HEK293 (cell line): ENCODE measurements around the gene BMERB1.

Experiments
- CTCF ChIA-PET: fragments of 350-600 bp; formaldehyde crosslinking; extraction: SDS; loops from one replicate; lab custom pipeline; 2021; ENCODE audit warnings: antibody characterized with exemption; lab: Yijun Ruan, JAX
- POLR2A ChIA-PET: fragments of 300-600 bp; formaldehyde crosslinking; extraction: SDS; loops from one replicate; lab custom pipeline; 2020; ENCODE audit warnings: antibody characterized with exemption, inconsistent platforms; lab: Yijun Ruan, JAX
- H3K27ac ChIP-seq: fragments of 200-500 bp; sonication (Bioruptor generic); 2 replicates; pipeline ENCODE4 v1.5.1; 2014; ENCODE audit warnings: low read depth, low read length, control low read depth, inconsistent platforms; ENCODE audit errors: extremely low read depth
- H3K36me3 ChIP-seq, 2 experiments: fragments of 200-500 bp in 1 of 2; sonication (Bioruptor generic) in 1 of 2; 1 replicate in 1 of 2; 2 replicates in 1 of 2; pipeline ENCODE4 v1.5.1; 2014 to 2017; ENCODE audit warnings: inconsistent platforms in 2 of 2, low read length in 2 of 2; ENCODE audit not compliant: control insufficient read depth in 2 of 2, insufficient read depth in 1 of 2
- H3K4me1 ChIP-seq: fragments of 200-500 bp; sonication (Bioruptor generic); 2 replicates; pipeline ENCODE4 v1.5.1; 2014; ENCODE audit warnings: mild to moderate bottlenecking, low read length, inconsistent platforms; ENCODE audit not compliant: control insufficient read depth, insufficient read depth
- H3K4me3 ChIP-seq: 2 replicates; pipeline ENCODE4 v1.5.1; 2011; ENCODE audit warnings: low read depth, mild to moderate bottlenecking, control low read depth, low read length, moderate library complexity
- H3K9me3 ChIP-seq: fragments of 200-500 bp; sonication (Bioruptor generic); 2 replicates; pipeline ENCODE4 v1.5.1; 2014; ENCODE audit warnings: low read depth, low read length, inconsistent platforms; ENCODE audit not compliant: control insufficient read depth, insufficient read depth
- SETDB1 ChIP-seq: IDR thresholded peaks from one replicate; pipeline ENCODE4 v1.6.1; 2017; ENCODE audit warnings: mild to moderate bottlenecking, low read length, moderate library complexity, mixed read lengths; ENCODE audit not compliant: insufficient read length
- ZBTB10 ChIP-seq: fragments of 450-650 bp; formaldehyde crosslinking; IDR thresholded peaks from 2 replicates; pipeline ENCODE4 v1.5.1; 2016; ENCODE audit warnings: missing biosample characterization, missing genetic modification characterization
- ZFP37 ChIP-seq: fragments of 450-650 bp; formaldehyde crosslinking; IDR thresholded peaks from 2 replicates; pipeline ENCODE4 v1.5.1; 2016; ENCODE audit warnings: missing biosample characterization, missing genetic modification characterization
- ZFP41 ChIP-seq: fragments of 450-650 bp; formaldehyde crosslinking; IDR thresholded peaks from 2 replicates; pipeline ENCODE4 v1.5.1; 2016; ENCODE audit warnings: missing biosample characterization, missing genetic modification characterization, borderline replicate concordance
- ZNF138 ChIP-seq: fragments of 450-650 bp; formaldehyde crosslinking; IDR thresholded peaks from 2 replicates; pipeline ENCODE4 v1.5.1; 2016; ENCODE audit warnings: missing biosample characterization, missing genetic modification characterization, borderline replicate concordance
- ZNF174 ChIP-seq: fragments of 450-650 bp; formaldehyde crosslinking; IDR thresholded peaks from 2 replicates; pipeline ENCODE4 v1.5.0; 2017; ENCODE audit warnings: missing biosample characterization, mild to moderate bottlenecking, missing genetic modification characterization
- ZNF18 ChIP-seq: fragments of 450-650 bp; formaldehyde crosslinking; IDR thresholded peaks from 2 replicates; pipeline ENCODE4 v1.5.1; 2016; ENCODE audit warnings: missing biosample characterization, missing genetic modification characterization
- ZNF274 ChIP-seq, 2 experiments: fragments of 200-500 bp in 1 of 2; fragments of 450-650 bp in 1 of 2; sonication (Bioruptor generic) in 1 of 2; formaldehyde crosslinking in 1 of 2; IDR thresholded peaks; 2 replicates each; pipeline versions ENCODE4 v1.5.1 to v1.6.1; 2014 to 2016; ENCODE audit warnings: borderline replicate concordance in 1 of 2, inconsistent platforms in 1 of 2, low read length in 1 of 2, missing biosample characterization in 1 of 2, missing genetic modification characterization in 1 of 2
- ZNF580 ChIP-seq: fragments of 450-650 bp; formaldehyde crosslinking; IDR thresholded peaks from 2 replicates; pipeline ENCODE4 v1.5.1; 2016; ENCODE audit warnings: missing biosample characterization, missing genetic modification characterization
- ZNF610 ChIP-seq: fragments of 450-650 bp; formaldehyde crosslinking; IDR thresholded peaks from 2 replicates; pipeline ENCODE4 v1.5.1; 2016; ENCODE audit warnings: missing biosample characterization, missing genetic modification characterization, borderline replicate concordance
- ZNF830 ChIP-seq: fragments of 450-650 bp; IDR thresholded peaks from 2 replicates; pipeline ENCODE4 v1.5.0; 2018; ENCODE audit warnings: missing biosample characterization, missing genetic modification characterization, low read depth, mild to moderate bottlenecking, moderate library complexity
- TF ChIP-seq, protein P1 (sequence below): fragments of 450-650 bp; formaldehyde crosslinking; IDR thresholded peaks from 2 replicates; pipeline ENCODE4 v1.5.0; 2017; ENCODE audit warnings: missing biosample characterization, missing genetic modification characterization, borderline replicate concordance
- TF ChIP-seq, protein P2 (sequence below): fragments of 450-650 bp; formaldehyde crosslinking; IDR thresholded peaks from 2 replicates; pipeline ENCODE4 v1.5.1; 2016; ENCODE audit warnings: missing biosample characterization, missing genetic modification characterization
- TF ChIP-seq, protein P3 (sequence below): fragments of 450-650 bp; formaldehyde crosslinking; IDR thresholded peaks from 2 replicates; pipeline ENCODE4 v1.5.1; 2016; ENCODE audit warnings: missing biosample characterization, missing genetic modification characterization

BMERB1 gene

GRCh38 chr16:15535772-15536171 is 101.4 kb downstream of the BMERB1 start:
- Histone ChIP-seq H3K27ac (no peak overlapping the region), H3K4me3 (no peak overlapping the region)
- TF ChIP-seq, protein P1, sequence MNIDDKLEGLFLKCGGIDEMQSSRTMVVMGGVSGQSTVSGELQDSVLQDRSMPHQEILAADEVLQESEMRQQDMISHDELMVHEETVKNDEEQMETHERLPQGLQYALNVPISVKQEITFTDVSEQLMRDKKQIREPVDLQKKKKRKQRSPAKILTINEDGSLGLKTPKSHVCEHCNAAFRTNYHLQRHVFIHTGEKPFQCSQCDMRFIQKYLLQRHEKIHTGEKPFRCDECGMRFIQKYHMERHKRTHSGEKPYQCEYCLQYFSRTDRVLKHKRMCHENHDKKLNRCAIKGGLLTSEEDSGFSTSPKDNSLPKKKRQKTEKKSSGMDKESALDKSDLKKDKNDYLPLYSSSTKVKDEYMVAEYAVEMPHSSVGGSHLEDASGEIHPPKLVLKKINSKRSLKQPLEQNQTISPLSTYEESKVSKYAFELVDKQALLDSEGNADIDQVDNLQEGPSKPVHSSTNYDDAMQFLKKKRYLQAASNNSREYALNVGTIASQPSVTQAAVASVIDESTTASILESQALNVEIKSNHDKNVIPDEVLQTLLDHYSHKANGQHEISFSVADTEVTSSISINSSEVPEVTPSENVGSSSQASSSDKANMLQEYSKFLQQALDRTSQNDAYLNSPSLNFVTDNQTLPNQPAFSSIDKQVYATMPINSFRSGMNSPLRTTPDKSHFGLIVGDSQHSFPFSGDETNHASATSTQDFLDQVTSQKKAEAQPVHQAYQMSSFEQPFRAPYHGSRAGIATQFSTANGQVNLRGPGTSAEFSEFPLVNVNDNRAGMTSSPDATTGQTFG: no peak
- TF ChIP-seq ZNF18 (tag by site-specific recombination): no peak
- TF ChIP-seq ZBTB10 (tag by site-specific recombination): no peak
- TF ChIP-seq ZNF610 (tag by site-specific recombination): no peak
- no peak for TF ChIP-seq ZFP37 (tag by site-specific recombination)
- no peak for TF ChIP-seq ZFP41
- TF ChIP-seq ZNF830 (tag by site-specific recombination): no peak
- TF ChIP-seq SETDB1: no peak
- no peak for TF ChIP-seq ZNF138 (tag by site-specific recombination)
- TF ChIP-seq ZNF274 (IDR thresholded peaks at IDR 0.05; ENCODE audit: low read length): no peak
- TF ChIP-seq ZNF274 (tag by site-specific recombination; IDR thresholded peaks at IDR 0.05; ENCODE audit: borderline replicate concordance): no peak
- TF ChIP-seq ZNF580 (tag by site-specific recombination): no peak
- TF ChIP-seq, protein P2, sequence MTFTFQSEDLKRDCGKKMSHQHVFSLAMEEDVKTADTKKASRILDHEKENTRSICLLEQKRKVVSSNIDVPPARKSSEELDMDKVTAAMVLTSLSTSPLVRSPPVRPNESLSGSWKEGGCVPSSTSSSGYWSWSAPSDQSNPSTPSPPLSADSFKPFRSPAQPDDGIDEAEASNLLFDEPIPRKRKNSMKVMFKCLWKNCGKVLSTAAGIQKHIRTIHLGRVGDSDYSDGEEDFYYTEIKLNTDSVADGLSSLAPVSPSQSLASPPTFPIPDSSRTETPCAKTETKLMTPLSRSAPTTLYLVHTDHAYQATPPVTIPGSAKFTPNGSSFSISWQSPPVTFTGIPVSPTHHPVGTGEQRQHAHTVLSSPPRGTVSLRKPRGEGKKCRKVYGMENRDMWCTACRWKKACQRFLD (tag by site-specific recombination): no peak
- TF ChIP-seq ZNF174 (tag by site-specific recombination): no peak
- TF ChIP-seq, protein P3, sequence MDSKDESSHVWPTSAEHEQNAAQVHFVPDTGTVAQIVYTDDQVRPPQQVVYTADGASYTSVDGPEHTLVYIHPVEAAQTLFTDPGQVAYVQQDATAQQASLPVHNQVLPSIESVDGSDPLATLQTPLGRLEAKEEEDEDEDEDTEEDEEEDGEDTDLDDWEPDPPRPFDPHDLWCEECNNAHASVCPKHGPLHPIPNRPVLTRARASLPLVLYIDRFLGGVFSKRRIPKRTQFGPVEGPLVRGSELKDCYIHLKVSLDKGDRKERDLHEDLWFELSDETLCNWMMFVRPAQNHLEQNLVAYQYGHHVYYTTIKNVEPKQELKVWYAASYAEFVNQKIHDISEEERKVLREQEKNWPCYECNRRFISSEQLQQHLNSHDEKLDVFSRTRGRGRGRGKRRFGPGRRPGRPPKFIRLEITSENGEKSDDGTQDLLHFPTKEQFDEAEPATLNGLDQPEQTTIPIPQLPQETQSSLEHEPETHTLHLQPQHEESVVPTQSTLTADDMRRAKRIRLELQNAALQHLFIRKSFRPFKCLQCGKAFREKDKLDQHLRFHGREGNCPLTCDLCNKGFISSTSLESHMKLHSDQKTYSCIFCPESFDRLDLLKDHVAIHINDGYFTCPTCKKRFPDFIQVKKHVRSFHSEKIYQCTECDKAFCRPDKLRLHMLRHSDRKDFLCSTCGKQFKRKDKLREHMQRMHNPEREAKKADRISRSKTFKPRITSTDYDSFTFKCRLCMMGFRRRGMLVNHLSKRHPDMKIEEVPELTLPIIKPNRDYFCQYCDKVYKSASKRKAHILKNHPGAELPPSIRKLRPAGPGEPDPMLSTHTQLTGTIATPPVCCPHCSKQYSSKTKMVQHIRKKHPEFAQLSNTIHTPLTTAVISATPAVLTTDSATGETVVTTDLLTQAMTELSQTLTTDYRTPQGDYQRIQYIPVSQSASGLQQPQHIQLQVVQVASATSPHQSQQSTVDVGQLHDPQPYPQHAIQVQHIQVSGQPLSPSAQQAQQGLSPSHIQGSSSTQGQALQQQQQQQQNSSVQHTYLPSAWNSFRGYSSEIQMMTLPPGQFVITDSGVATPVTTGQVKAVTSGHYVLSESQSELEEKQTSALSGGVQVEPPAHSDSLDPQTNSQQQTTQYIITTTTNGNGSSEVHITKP (tag by site-specific recombination): no peak
- TF ChIP-seq, all 188 proteins: peak for 0
- no peaks in the 10 kb centered on the region for H3K4me1 ChIP-seq
- POLR2A ChIA-PET: no interaction called here
- H3K9me3 ChIP-seq: no peaks in the 10 kb centered on the region
- CTCF ChIA-PET: no interaction called here
- H3K36me3 ChIP-seq: no peaks in the 10 kb centered on the region
